Hepatocyte (in vitro differentiated cells): ENCODE results near the gene TSPAN31.

Source experiments
- CTCF ChIP-seq: fragments of 200-600 bp; sonication (generic); IDR thresholded peaks from 2 replicates; pipeline ENCODE4 v1.5.1; 2016; ENCODE audit warnings: antibody characterized with exemption, mild to moderate bottlenecking; ENCODE audit not compliant: poor library complexity
- EZH2 ChIP-seq: fragments of 200-600 bp; sonication (generic); IDR thresholded peaks from 2 replicates; pipeline ENCODE4 v1.6.1; 2016; ENCODE audit warnings: antibody characterized with exemption, mild to moderate bottlenecking, borderline replicate concordance

GRCh38 chr12:57780284-57780897, 35.6 kb downstream of the TSPAN31 start:
- TF ChIP-seq CTCF = no peak
- no peak for TF ChIP-seq EZH2
